HepG2 (cell line): Measurements from ENCODE around the gene TRPC1. TPM values are rescaled to one million over a fixed set of nuclear protein-coding genes. Genes with fewer than 3 reads are reported as not detected.
A peak's percentile ranks its signal among the peaks of the same experiment; 100 is the strongest.

ENCODE experiments used
- ADNP ChIP-seq: sonication (generic); formaldehyde crosslinking; IDR thresholded peaks from 2 replicates; pipeline ENCODE4 v1.4.0; 2020; ENCODE audit warnings: missing genetic modification reagents
- ARHGAP35 ChIP-seq: sonication (generic); formaldehyde crosslinking; IDR thresholded peaks from 2 replicates; pipeline ENCODE4 v1.9.0; 2022; ENCODE audit warnings: mild to moderate bottlenecking, inconsistent platforms, moderate library complexity, missing genetic modification reagents, borderline replicate concordance
- CCAR2 ChIP-seq: fragments of 200-400 bp; formaldehyde crosslinking; optimal IDR thresholded peaks from 2 replicates; pipeline ENCODE3; 2018; ENCODE audit warnings: low read depth, mild to moderate bottlenecking, low read length, moderate library complexity
- GZF1 ChIP-seq: sonication (generic); formaldehyde crosslinking; IDR thresholded peaks from 2 replicates; pipeline ENCODE4 v1.5.1; 2020; ENCODE audit warnings: mild to moderate bottlenecking, missing genetic modification reagents
- HIC2 ChIP-seq: sonication (generic); formaldehyde crosslinking; IDR thresholded peaks from 2 replicates; pipeline ENCODE4 v1.9.0; 2022; ENCODE audit warnings: low read depth, missing genetic modification reagents
- HNRNPH1 ChIP-seq: fragments of 200-400 bp; formaldehyde crosslinking; optimal IDR thresholded peaks from 2 replicates; pipeline ENCODE3; 2017; ENCODE audit warnings: mild to moderate bottlenecking, low read depth, low read length
- HNRNPK ChIP-seq: fragments of 200-400 bp; formaldehyde crosslinking; IDR thresholded peaks from 2 replicates; pipeline ENCODE4 v1.6.1; 2018; ENCODE audit warnings: low read length, low read depth, moderate library complexity, mild to moderate bottlenecking; ENCODE audit not compliant: poor library complexity, severe bottlenecking
- IKZF1 ChIP-seq: fragments of 450-650 bp; IDR thresholded peaks from 2 replicates; pipeline ENCODE4 v1.7.1; 2016
- NR2F6 ChIP-seq, 2 experiments: IDR thresholded peaks; 2 replicates each; pipeline ENCODE4 v1.6.1; 2016; ENCODE audit warnings: antibody characterized with exemption in 1 of 2, mild to moderate bottlenecking in 1 of 2
- SP1 ChIP-seq, 2 experiments: fragments of 450-650 bp in 1 of 2; sonication (generic) in 1 of 2; formaldehyde crosslinking in 1 of 2; IDR thresholded peaks; 2 replicates each; pipeline versions ENCODE4 v1.4.0 to v1.6.1; 2016 to 2020; ENCODE audit warnings: missing genetic modification reagents in 1 of 2
- TCF7 ChIP-seq: sonication (generic); IDR thresholded peaks from 2 replicates; pipeline ENCODE4 v1.6.1; 2016; ENCODE audit warnings: antibody characterized with exemption, low read depth
- U2AF2 ChIP-seq: fragments of 200-400 bp; formaldehyde crosslinking; IDR thresholded peaks from 2 replicates; pipeline ENCODE4 v1.6.1; 2017; ENCODE audit warnings: low read depth, mild to moderate bottlenecking, low read length
- ZBTB43 ChIP-seq: sonication (generic); formaldehyde crosslinking; conservative IDR thresholded peaks from 2 replicates; pipeline ENCODE4 v1.4.0; 2020; ENCODE audit warnings: missing genetic modification reagents
- ZEB1 ChIP-seq: IDR thresholded peaks from 2 replicates; pipeline ENCODE4 v1.6.1; 2012; ENCODE audit warnings: mild to moderate bottlenecking, low read depth, inconsistent platforms; ENCODE audit not compliant: insufficient replicate concordance
- ZNF367 ChIP-seq: sonication (generic); formaldehyde crosslinking; IDR thresholded peaks from 2 replicates; pipeline ENCODE4 v1.4.0; 2020; ENCODE audit warnings: missing genetic modification reagents, borderline replicate concordance
- ZNF572 ChIP-seq: sonication (generic); formaldehyde crosslinking; IDR thresholded peaks from 2 replicates; pipeline ENCODE4 v1.5.1; 2020; ENCODE audit warnings: mild to moderate bottlenecking, missing genetic modification reagents
- ZNF589 ChIP-seq: sonication (generic); formaldehyde crosslinking; conservative IDR thresholded peaks from 2 replicates; pipeline ENCODE4 v1.8.0; 2022; ENCODE audit warnings: mild to moderate bottlenecking, moderate library complexity, missing genetic modification reagents
- ZNF839 ChIP-seq: sonication (generic); formaldehyde crosslinking; IDR thresholded peaks from 2 replicates; pipeline ENCODE4 v1.4.0; 2020; ENCODE audit warnings: missing genetic modification reagents, mild to moderate bottlenecking, borderline replicate concordance
- polyA plus RNA-seq, 8 experiments: library from polyadenylated mRNA; depleted of rRNA in 3 of 8; stranded (reverse) in 7 of 8; unstranded in 1 of 8; fragments of >200 nt; fragmentation: Illumina TruSeq in 4 of 8; extraction: Trizol in 4 of 8; gene quantifications; 2 replicates each; pipeline versions ENCODE4 v1.2.1 to v1.2.3, GENCODE V29; 2011 to 2016; ENCODE audit warnings: low read depth in 4 of 8, missing spikeins in 1 of 8, mixed read lengths in 1 of 8; ENCODE audit not compliant: insufficient read depth in 1 of 8
- total RNA-seq, 5 experiments: library from RNA; depleted of rRNA; stranded (reverse); fragments of >200 nt; fragmentation: Illumina TruSeq; extraction: Trizol; gene quantifications; 2 replicates each; pipeline ENCODE4 v1.2.3, GENCODE V29; 2016; ENCODE audit warnings: low read depth in 1 of 5
- TF ChIP-seq, protein P1 (sequence below): sonication (generic); formaldehyde crosslinking; IDR thresholded peaks from 2 replicates; pipeline ENCODE4 v1.4.0; 2020; ENCODE audit warnings: mild to moderate bottlenecking, missing genetic modification reagents
- TF ChIP-seq, protein P2 (sequence below): sonication (generic); formaldehyde crosslinking; IDR thresholded peaks from 2 replicates; pipeline ENCODE4 v1.4.0; 2020; ENCODE audit warnings: missing genetic modification reagents; ENCODE audit errors: not compliant biosample characterization
- TF ChIP-seq, protein P3 (sequence below): sonication (generic); formaldehyde crosslinking; IDR thresholded peaks from 2 replicates; pipeline ENCODE4 v1.4.0; 2020; ENCODE audit warnings: missing genetic modification reagents

Gene TRPC1
- total and polyA plus RNA-seq, 2 of the 13 experiments (the other 11 are each of a cell fraction or from before 2014, with no cell fraction given) = 10.8 to 13.1 TPM

GRCh38 chr3:142723968-142724681 is at the start of gene TRPC1 (continued):
- TF ChIP-seq ZNF572 = no peak
- no peak for TF ChIP-seq ZNF839 (CRISPR knock-in tag)
- TF ChIP-seq, protein P1, sequence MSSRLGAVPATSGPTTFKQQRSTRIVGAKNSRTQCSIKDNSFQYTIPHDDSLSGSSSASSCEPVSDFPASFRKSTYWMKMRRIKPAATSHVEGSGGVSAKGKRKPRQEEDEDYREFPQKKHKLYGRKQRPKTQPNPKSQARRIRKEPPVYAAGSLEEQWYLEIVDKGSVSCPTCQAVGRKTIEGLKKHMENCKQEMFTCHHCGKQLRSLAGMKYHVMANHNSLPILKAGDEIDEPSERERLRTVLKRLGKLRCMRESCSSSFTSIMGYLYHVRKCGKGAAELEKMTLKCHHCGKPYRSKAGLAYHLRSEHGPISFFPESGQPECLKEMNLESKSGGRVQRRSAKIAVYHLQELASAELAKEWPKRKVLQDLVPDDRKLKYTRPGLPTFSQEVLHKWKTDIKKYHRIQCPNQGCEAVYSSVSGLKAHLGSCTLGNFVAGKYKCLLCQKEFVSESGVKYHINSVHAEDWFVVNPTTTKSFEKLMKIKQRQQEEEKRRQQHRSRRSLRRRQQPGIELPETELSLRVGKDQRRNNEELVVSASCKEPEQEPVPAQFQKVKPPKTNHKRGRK (CRISPR knock-in tag) = no peak
- TF ChIP-seq ZEB1 = no peak
- no peak; the same call in 1 of the 2 replicates for TF ChIP-seq GZF1 (CRISPR knock-in tag)
- no peak for TF ChIP-seq ZNF589
- TF ChIP-seq HIC2 = no peak
- TF ChIP-seq SP1 (IDR thresholded peaks at IDR 0.05) = no peak
- TF ChIP-seq SP1 (CRISPR knock-in tag; IDR thresholded peaks at IDR 0.05) = peak; percentile 42
- TF ChIP-seq, protein P2, sequence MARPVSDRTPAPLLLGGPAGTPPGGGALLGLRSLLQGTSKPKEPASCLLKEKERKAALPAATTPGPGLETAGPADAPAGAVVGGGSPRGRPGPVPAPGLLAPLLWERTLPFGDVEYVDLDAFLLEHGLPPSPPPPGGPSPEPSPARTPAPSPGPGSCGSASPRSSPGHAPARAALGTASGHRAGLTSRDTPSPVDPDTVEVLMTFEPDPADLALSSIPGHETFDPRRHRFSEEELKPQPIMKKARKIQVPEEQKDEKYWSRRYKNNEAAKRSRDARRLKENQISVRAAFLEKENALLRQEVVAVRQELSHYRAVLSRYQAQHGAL (CRISPR knock-in tag) = peak; percentile 61
- TF ChIP-seq, protein P3, sequence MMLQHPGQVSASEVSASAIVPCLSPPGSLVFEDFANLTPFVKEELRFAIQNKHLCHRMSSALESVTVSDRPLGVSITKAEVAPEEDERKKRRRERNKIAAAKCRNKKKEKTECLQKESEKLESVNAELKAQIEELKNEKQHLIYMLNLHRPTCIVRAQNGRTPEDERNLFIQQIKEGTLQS = 0 out of 2 replicates have a peak, but pooled peaks have one; percentile 22
- TF ChIP-seq U2AF2 = no peak
- TF ChIP-seq ARHGAP35 (CRISPR knock-in tag) = no peak
- TF ChIP-seq HNRNPK = no peak
- no peak for TF ChIP-seq ADNP
- TF ChIP-seq IKZF1 = no peak
- no peak for TF ChIP-seq CCAR2
- no peak for TF ChIP-seq ZNF367 (CRISPR knock-in tag)
- no peak for TF ChIP-seq TCF7
- TF ChIP-seq NR2F6 (IDR thresholded peaks at IDR 0.05) = no peak; the same call in 1 of the 2 replicates
- TF ChIP-seq NR2F6 (CRISPR knock-in tag; IDR thresholded peaks at IDR 0.05) = no peak; the same call in 1 of the 2 replicates
- TF ChIP-seq HNRNPH1 = no peak
- TF ChIP-seq ZBTB43 (CRISPR knock-in tag) = no peak; the same call in 1 of the 2 replicates
